GM18526 (cell line): ENCODE measurements around the gene HTR3A.

ENCODE experiments used
- POLR2A ChIP-seq: IDR thresholded peaks from 3 replicates; pipeline ENCODE4 v1.6.1; 2011; ENCODE audit not compliant: insufficient read length; ENCODE audit errors: extremely low read depth

Gene HTR3A

GRCh38 chr11:114031967-114032320, 57.0 kb downstream of the HTR3A start:
- TF ChIP-seq POLR2A: no peak

- no peak for TF ChIP-seq POLR2A
Measured at GRCh38 chr11:114033066-114033465, 58.2 kb downstream of the HTR3A start.

- TF ChIP-seq POLR2A: no peak
Measured at GRCh38 chr11:114033572-114033971, 58.7 kb downstream of the HTR3A start.

GRCh38 chr11:114034956-114035355, 60.0 kb downstream of the HTR3A start:
- no peak for TF ChIP-seq POLR2A

GRCh38 chr11:114036147-114036811, 61.4 kb downstream of the HTR3A start:
- TF ChIP-seq POLR2A: no peak

GRCh38 chr11:114036958-114037357, 62.0 kb downstream of the HTR3A start:
- TF ChIP-seq POLR2A: no peak

- no peak for TF ChIP-seq POLR2A
Measured at GRCh38 chr11:114039551-114039950, 64.6 kb downstream of the HTR3A start.
